ENCODE data around the gene TDRD15. TPM values are rescaled to one million over a fixed set of nuclear protein-coding genes. Genes with fewer than 3 reads are reported as not detected.

The TDRD15 gene
- total and polyA plus RNA-seq, 9 of the 15 experiments (the other 6 are each of a cell fraction or from before 2014, with no cell fraction given), result 0.01 to 0.22 (median 0.06) TPM; not detected in 1

DNA sequence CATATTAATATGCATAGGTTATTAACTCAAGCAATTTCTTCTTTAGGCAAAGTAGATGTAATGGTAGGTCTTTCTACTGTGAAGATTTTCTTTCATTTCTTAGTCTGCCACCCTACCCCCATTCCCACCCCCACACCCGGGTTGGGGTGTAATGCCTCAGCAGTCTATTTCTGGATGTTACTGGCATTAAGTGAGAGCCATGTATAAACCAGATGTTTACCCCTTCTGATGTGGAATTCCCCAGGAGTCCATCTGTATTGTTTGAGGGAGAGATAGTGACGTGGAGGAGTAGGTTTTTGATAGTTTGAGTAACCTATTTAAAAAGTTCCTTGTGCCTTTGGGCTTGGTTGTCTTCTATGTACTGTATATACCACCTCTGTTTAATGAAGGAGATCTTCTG is 11.8 kb downstream of the TDRD15 start (continued):
- no peak for TF ChIP-seq CHD7 (IDR thresholded peaks at IDR 0.05; ENCODE audit: low read depth, low read length)
- no peak for TF ChIP-seq ZBTB26 (CRISPR knock-in tag; IDR thresholded peaks at IDR 0.05)
- TF ChIP-seq BDP1 (IDR thresholded peaks at IDR 0.05; ENCODE audit: insufficient read depth, insufficient read length), result no peak
- no peak for TF ChIP-seq ZNF253 (CRISPR knock-in tag; conservative IDR thresholded peaks at IDR 0.05)
- TF ChIP-seq NR2C1 (IDR thresholded peaks at IDR 0.05), result no peak
- no peak for TF ChIP-seq NR2C1 (tag; IDR thresholded peaks at IDR 0.05)
- no peak for TF ChIP-seq NBN (IDR thresholded peaks at IDR 0.05; ENCODE audit: low read depth)
- TF ChIP-seq BRCA1 (IDR thresholded peaks at IDR 0.05), result no peak
- no peak for TF ChIP-seq BRCA1 (CRISPR knock-in tag; IDR thresholded peaks at IDR 0.05)
- TF ChIP-seq RBM25 (IDR thresholded peaks at IDR 0.05; ENCODE audit: low read depth, low read length, severe bottlenecking), result no peak
- no peak for TF ChIP-seq ARID3B (CRISPR knock-in tag; IDR thresholded peaks at IDR 0.05; ENCODE audit: borderline replicate concordance)

Data from K562 (cell line).